Uterus (tissue), 4 donors: ENCODE results near the gene ZDHHC14. TPM values are rescaled to one million over a fixed set of nuclear protein-coding genes. Genes with fewer than 3 reads are reported as not detected.
"Not testable (repeated sequence)": the region's sequence is repeated elsewhere in the genome, so short reads cannot be mapped to it uniquely, and the experiment has no call there.

Experiments
- DNase-seq, 2 donors: peaks; one replicate each; pipeline ENCODE4 v3.0.0-alpha.2; 2019 to 2020
- H3K27ac ChIP-seq, 2 donors: fragments of 200-600 bp; sonication (generic); 1 replicate in 1 of 2; 2 replicates in 1 of 2; pipeline ENCODE4 v1.5.1; 2016 to 2018
- H3K27me3 ChIP-seq, 2 donors: fragments of 200-600 bp; sonication (generic); one replicate each; pipeline ENCODE4 v1.5.1; 2018 to 2019; ENCODE audit warnings: control low read depth in 1 of 2
- H3K36me3 ChIP-seq, 2 donors: fragments of 200-600 bp; sonication (generic); one replicate each; pipeline ENCODE4 v1.5.1; 2019; ENCODE audit warnings: control low read depth in 1 of 2
- H3K4me1 ChIP-seq, 2 donors: fragments of 200-600 bp; sonication (generic); one replicate each; pipeline ENCODE4 v1.5.1; 2018 to 2019; ENCODE audit warnings: control low read depth in 1 of 2
- H3K4me3 ChIP-seq, 2 donors: fragments of 200-600 bp; sonication (generic); 1 replicate in 1 of 2; 2 replicates in 1 of 2; pipeline ENCODE4 v1.5.1; 2018 to 2019; ENCODE audit warnings: mild to moderate bottlenecking in 1 of 2
- H3K9me3 ChIP-seq, 2 donors: fragments of 200-600 bp; sonication (generic); one replicate each; pipeline ENCODE4 v1.5.1; 2019; ENCODE audit warnings: control low read depth in 1 of 2
- POLR2A ChIP-seq, 2 donors: fragments of 450-650 bp; IDR thresholded peaks; one replicate each; pipeline ENCODE4 v1.6.1; 2016; ENCODE audit warnings: antibody characterized with exemption in 2 of 2, mild to moderate bottlenecking in 1 of 2, moderate library complexity in 1 of 2
- intact Hi-C: fragments of 100-400 bp; cut with DNase I; formaldehyde crosslinking; loops from one replicate; pipeline ENCODE4 v1.15.1; 2023; ENCODE audit warnings: low total_unique reads
- total RNA-seq, 4 donors: library from RNA; depleted of rRNA in 3 of 4; stranded (reverse); fragments of >200 nt in 3 of 4; gene quantifications; one replicate each; pipeline versions ENCODE4 v1.1.0 to v1.2.4, GENCODE V29; 2014 to 2023
- TF ChIP-seq, protein P1 (sequence below), 4 experiments: fragments of 200-600 bp in 2 of 4; fragments of 450-650 bp in 2 of 4; sonication (generic) in 2 of 4; IDR thresholded peaks; one replicate each; pipeline ENCODE4 v1.5.1; 2016 to 2019; ENCODE audit warnings: antibody characterized with exemption in 4 of 4, mild to moderate bottlenecking in 2 of 4, moderate library complexity in 1 of 4
- donor health status: DM: yes; HTN: yes; CAD: no.

The ZDHHC14 gene
- total RNA-seq, 4 donors from 2014 or later, result 5.6 to 28.3 (median 12.9) TPM

DNA sequence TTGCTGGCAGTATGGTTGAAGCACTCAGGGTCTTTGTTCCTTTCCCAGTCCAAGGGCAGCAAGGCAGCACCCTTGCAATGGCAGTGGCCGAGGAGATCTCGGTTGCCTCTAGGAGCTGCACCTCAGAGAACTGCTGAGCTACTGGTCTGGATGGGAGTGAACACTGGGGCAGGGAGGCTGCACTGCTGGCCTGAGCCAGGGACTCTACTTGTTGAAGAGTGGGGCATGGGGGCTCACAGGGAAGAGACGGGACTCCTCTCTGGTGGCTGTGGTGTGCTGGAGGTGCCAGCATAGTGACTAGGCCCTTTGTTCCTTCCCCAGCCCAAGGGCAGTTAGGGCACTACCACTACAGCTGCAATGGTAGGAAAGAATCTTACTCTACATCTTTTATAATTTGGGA is 203.0 kb downstream of the ZDHHC14 start:
- no peak for TF ChIP-seq POLR2A (IDR thresholded peaks at IDR 0.05)
- TF ChIP-seq, protein P1, sequence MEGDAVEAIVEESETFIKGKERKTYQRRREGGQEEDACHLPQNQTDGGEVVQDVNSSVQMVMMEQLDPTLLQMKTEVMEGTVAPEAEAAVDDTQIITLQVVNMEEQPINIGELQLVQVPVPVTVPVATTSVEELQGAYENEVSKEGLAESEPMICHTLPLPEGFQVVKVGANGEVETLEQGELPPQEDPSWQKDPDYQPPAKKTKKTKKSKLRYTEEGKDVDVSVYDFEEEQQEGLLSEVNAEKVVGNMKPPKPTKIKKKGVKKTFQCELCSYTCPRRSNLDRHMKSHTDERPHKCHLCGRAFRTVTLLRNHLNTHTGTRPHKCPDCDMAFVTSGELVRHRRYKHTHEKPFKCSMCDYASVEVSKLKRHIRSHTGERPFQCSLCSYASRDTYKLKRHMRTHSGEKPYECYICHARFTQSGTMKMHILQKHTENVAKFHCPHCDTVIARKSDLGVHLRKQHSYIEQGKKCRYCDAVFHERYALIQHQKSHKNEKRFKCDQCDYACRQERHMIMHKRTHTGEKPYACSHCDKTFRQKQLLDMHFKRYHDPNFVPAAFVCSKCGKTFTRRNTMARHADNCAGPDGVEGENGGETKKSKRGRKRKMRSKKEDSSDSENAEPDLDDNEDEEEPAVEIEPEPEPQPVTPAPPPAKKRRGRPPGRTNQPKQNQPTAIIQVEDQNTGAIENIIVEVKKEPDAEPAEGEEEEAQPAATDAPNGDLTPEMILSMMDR (IDR thresholded peaks at IDR 0.05), result no peak
- Histone ChIP-seq H3K9me3 (no peaks in the 10 kb centered on the region), H3K4me1 (no peaks in the 10 kb centered on the region), H3K27ac (no peak overlapping the region), H3K4me3 (no peak overlapping the region), H3K36me3 (no peaks in the 10 kb centered on the region), H3K27me3 (no peaks in the 10 kb centered on the region)
- no peak for DNase-seq
- intact Hi-C loops, result no loop called here

DNA sequence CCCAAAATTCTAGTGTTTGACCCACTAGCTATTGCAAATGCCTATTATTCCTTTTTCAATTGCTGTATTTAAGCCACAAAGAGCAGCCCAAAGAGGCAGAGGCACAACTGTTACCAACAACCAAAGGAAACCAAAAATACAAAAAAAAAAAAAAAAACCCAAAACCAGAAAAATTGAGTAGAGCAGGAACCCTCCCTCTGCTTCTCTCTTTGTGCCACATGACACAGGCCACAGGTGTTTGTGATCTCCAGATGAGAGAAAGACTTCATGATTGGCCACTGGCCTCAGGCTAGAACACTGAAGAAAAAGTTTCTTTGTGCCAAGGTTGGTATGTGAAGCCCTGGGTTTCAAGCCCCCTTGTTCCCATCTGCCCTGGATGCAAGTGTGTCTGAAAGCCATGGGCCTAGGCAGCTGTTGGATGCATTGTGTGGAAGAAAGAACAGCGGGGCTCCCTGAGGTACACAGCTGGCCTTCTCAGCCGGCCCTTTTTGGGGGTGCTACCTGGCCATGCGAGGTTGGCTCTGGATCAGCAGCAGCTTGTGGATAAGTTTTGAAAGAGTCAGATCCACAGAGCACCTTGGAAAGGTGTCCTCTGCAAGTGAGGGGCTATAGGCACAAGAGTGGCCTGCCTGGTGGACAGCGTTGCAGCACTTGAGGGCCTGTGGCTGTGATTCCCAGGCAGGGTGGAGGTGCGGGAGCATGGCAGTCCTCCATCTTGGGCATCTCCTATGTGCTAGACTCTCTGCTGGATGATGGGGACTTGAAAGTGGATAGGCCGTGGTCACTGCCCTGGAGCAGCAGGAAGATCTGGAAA is 204.5 kb downstream of the ZDHHC14 start:
- intact Hi-C loops, result no loop called here
- no peaks in the 10 kb centered on the region for H3K4me1 ChIP-seq
- H3K27me3 ChIP-seq, result no peaks in the 10 kb centered on the region
- H3K36me3 ChIP-seq, result no peaks in the 10 kb centered on the region
- H3K27ac ChIP-seq, result no peak overlapping the region
- H3K4me3 ChIP-seq, result no peak overlapping the region
- no peaks in the 10 kb centered on the region for H3K9me3 ChIP-seq
- no peak for DNase-seq
- no peak for TF ChIP-seq POLR2A (IDR thresholded peaks at IDR 0.05)
- TF ChIP-seq, protein P1 (IDR thresholded peaks at IDR 0.05), result no peak

DNA sequence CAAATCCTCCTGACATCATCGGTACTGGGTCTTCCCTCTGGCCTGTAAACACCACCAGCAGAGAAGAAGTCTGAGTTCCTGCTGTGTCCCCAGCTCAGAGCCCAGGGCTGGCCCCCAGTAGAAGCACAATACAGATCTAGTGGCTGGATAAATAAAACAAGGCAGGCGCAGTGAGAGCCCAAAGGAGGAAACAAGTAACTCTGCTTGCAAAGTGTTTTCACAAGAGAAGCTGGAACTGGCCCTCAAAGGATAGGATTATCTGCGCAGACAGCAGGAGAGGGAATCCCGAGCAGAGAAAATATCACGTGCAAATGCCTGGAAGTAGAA is 205.1 kb downstream of the ZDHHC14 start:
- DNase-seq, result no peak
- no peaks in the 10 kb centered on the region for H3K27me3 ChIP-seq
- no peaks in the 10 kb centered on the region for H3K36me3 ChIP-seq
- TF ChIP-seq, protein P1 (IDR thresholded peaks at IDR 0.05), result no peak
- TF ChIP-seq POLR2A (IDR thresholded peaks at IDR 0.05), result no peak
- intact Hi-C loops, result no loop called here
- no peak overlapping the region for H3K27ac ChIP-seq
- no peaks in the 10 kb centered on the region for H3K9me3 ChIP-seq
- H3K4me3 ChIP-seq, result no peak overlapping the region
- H3K4me1 ChIP-seq, result no peaks in the 10 kb centered on the region

DNA sequence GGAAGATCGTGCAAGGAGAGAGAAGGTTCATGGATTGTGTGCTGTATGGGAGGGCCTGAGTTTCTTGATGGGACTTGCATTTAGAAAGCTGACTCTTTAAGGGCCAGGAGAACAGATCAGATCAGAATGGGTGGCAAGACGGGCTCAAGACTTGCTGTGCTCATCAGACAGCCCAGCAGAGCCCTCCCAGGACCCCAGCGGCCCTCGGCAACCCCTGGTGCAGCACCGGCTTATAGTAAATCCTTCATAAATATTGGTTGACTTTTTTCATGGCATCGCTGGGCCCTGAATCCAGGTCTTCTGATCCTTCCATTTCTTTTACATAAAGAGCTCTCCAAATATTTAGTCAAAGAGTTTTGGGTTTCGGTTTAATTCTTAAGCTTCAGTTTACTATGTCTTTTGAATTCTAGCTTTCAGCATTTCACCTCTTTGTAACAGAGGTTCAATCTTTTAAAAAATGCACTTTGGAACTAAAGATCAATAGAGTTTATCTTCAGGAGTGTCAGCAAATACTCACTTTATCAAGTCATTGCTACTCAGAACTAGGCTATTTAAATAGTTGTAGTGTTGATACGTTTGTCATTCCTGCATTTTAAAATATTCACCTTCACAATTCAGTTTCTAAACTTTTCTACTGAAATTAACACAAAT is 205.6 kb downstream of the ZDHHC14 start:
- intact Hi-C loops, result no loop called here
- Histone ChIP-seq H3K27ac (no peak overlapping the region), H3K9me3 (no peaks in the 10 kb centered on the region), H3K4me1 (no peaks in the 10 kb centered on the region), H3K27me3 (no peaks in the 10 kb centered on the region), H3K4me3 (no peak overlapping the region), H3K36me3 (no peaks in the 10 kb centered on the region)
- no peak for TF ChIP-seq POLR2A (IDR thresholded peaks at IDR 0.05)
- TF ChIP-seq, protein P1 (IDR thresholded peaks at IDR 0.05), result no peak
- DNase-seq, result no peak

DNA sequence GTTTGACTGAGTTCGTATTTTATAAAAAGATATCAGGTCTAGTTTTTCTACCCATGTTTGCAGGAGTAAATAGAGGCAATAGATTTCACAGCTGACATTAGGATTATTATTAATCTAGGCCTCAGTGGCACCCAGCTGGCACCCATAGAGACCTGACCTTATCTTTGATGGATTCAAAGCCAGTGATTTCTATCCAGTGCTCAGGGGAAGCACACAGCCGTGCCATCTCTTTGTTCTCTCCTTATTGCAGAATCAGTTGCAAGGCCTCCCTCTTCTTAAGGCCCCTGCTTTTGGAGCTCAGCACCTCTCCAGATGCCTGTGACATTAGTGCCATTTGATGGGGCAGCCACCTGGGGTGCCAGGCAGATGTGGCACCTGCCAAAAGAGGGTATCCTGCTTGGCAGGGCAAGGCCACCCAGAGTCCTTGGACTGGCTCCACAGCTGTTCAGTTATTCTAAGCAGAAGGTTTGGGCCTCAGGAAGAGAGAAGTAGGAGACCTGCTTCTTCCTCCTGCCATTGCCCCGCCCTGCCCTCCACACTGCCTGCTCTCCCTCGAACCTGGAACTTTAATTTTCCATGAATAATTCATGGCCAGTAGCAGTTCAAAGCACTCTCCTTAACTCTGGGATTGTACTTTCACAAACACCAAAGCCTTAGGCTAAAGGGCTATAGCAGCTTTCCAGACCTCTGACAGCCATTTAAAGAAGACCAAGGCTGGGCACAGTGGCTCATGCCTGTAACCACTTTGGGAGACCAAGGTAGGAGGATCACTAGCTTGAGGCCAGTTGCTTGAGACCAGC is 206.3 kb downstream of the ZDHHC14 start:
- intact Hi-C loops, result no loop called here
- Histone ChIP-seq H3K27ac (no peak overlapping the region), H3K27me3 (no peaks in the 10 kb centered on the region), H3K36me3 (no peaks in the 10 kb centered on the region), H3K4me3 (no peak overlapping the region), H3K4me1 (no peaks in the 10 kb centered on the region), H3K9me3 (no peaks in the 10 kb centered on the region)
- TF ChIP-seq POLR2A (IDR thresholded peaks at IDR 0.05), result no peak
- TF ChIP-seq, protein P1 (IDR thresholded peaks at IDR 0.05), result no peak
- no peak for DNase-seq

DNA sequence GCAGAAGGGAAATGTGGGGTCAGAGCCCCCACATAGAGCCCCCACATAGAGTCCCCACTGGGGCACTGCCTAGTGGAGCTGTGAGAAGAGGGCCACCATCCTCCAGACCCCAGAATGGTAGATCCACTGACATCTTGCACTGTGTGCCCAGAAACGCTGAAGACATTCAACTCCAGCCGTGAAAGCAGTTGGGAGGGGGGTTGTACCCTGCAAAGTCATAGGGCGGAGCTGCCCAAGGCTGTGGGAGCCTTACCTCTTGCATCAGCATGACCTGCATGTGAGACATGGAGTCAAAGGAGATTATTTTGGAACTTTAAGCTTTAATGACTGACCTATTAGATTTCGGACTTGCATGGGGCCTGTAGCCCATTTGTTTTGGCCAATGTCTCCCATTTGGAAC is 209.7 kb downstream of the ZDHHC14 start:
- H3K4me1 ChIP-seq, H3K36me3 ChIP-seq, H3K27ac ChIP-seq, H3K9me3 ChIP-seq, H3K27me3 ChIP-seq, intact Hi-C loops, DNase-seq, H3K4me3 ChIP-seq: not testable (repeated sequence)
